Activated T-helper 9 cell treated with anti-CD3 and anti-CD28 coated beads, Interleukin-2, amount 50 U/mL, for 16 hours (primary cell): ENCODE results near the gene PNMA6A.
"Not testable (repeated sequence)": the region's sequence is repeated elsewhere in the genome, so short reads cannot be mapped to it uniquely, and the experiment has no call there.

Source experiments
- DNase-seq: peaks from one replicate; pipeline ENCODE4 v3.0.0-alpha.2; 2020; ENCODE audit warnings: low read depth

The PNMA6A gene

GRCh38 chrX:153071909-153072583, at the start of gene PNMA6A:
Gene PNMA6A, plus strand, starts transcription at chrX:153072454. Its CDS starts 609 bp downstream, at chrX:153073063.
- not testable (repeated sequence) for DNase-seq

- DNase-seq, result not testable (repeated sequence)
These were observed 45.8 kb upstream of the PNMA6A start for GRCh38 chrX:153026501-153026900.

GRCh38 chrX:153028487-153028886, 43.8 kb upstream of the PNMA6A start:
- not testable (repeated sequence) for DNase-seq

GRCh38 chrX:153029162-153029561, 43.1 kb upstream of the PNMA6A start:
- DNase-seq, result no peak

- no peak for DNase-seq
These were observed 42.4 kb upstream of the PNMA6A start for GRCh38 chrX:153029875-153030274.

GRCh38 chrX:153030801-153031200, 41.5 kb upstream of the PNMA6A start:
- no peak for DNase-seq

GRCh38 chrX:153032397-153033118, 39.7 kb upstream of the PNMA6A start:
- peak; percentile 40 for DNase-seq

GRCh38 chrX:153049093-153049492, 23.2 kb upstream of the PNMA6A start:
- DNase-seq, result no peak

- DNase-seq, result no peak
These were observed 19.7 kb upstream of the PNMA6A start for GRCh38 chrX:153052534-153052933.

- no peak for DNase-seq
These were observed 16.1 kb upstream of the PNMA6A start, which contains the start of gene PNMA3 for GRCh38 chrX:153055871-153056749. Gene PNMA3, plus strand, starts transcription at chrX:153056470. Its CDS starts 586 bp downstream, at chrX:153057056.

GRCh38 chrX:153057281-153057680, 15.0 kb upstream of the PNMA6A start:
- no peak for DNase-seq

GRCh38 chrX:153059191-153060094, 12.8 kb upstream of the PNMA6A start:
- no peak for DNase-seq

- no peak for DNase-seq
These were observed 12.2 kb upstream of the PNMA6A start for GRCh38 chrX:153060095-153060445.

- no peak for DNase-seq
These were observed 10.5 kb upstream of the PNMA6A start for GRCh38 chrX:153061732-153062131.

GRCh38 chrX:153063315-153063714, 8.9 kb upstream of the PNMA6A start:
- no peak for DNase-seq

GRCh38 chrX:153064061-153064460, 8.2 kb upstream of the PNMA6A start:
- no peak for DNase-seq

- no peak for DNase-seq
These were observed 6.9 kb upstream of the PNMA6A start for GRCh38 chrX:153065389-153065788.

- DNase-seq, result not testable (repeated sequence)
These were observed 5.9 kb upstream of the PNMA6A start for GRCh38 chrX:153066402-153066801.

- not testable (repeated sequence) for DNase-seq
These were observed 1.1 kb downstream of the PNMA6A start for GRCh38 chrX:153073331-153073730.

GRCh38 chrX:153074262-153074899, 2.1 kb downstream of the PNMA6A start:
- DNase-seq, result no peak

GRCh38 chrX:153074935-153075334, 2.7 kb downstream of the PNMA6A start:
- DNase-seq, result no peak
